ENCODE measurements around the gene ARID5B.

Gene ARID5B

DNA sequence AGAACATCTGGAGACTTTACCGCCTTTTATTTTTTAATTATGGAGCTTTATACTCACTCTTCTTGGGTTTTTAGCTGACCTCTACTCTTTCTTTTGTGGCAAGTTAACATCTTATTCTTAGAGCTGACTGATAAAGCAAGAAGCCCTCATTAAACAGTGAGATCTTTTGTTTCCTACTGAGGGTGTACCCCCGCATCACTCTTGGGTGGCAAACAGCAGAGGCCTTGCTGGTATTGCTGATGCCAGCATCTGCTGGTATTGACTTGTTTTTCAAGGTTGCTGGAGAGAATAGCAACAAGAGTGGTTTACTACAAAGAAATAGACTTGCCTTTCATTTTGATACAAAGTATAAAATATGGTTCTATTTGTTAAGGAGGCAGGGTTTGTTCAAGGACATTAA lies 154.7 kb downstream of the ARID5B start:
- no peak for DNase-seq

DNA sequence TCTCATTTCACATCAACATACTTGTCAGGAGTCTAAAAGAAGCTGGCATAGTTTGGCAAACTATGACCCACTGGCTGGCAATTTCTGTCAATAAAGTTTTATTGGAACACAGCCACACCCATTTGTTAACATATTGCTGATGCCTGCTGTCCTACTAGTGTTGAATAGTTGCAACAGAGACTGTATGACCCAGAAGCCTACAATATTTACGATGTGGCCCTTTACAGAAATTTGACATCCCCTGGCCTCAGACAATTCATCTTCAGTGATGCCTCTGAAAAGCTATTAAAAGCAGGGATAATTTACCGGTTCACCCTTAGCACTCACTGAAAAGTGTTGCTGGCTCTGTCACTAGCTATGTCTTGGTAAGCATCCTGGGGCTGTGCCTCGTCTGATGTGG lies 155.2 kb downstream of the ARID5B start:
- DNase-seq, result no peak

DNA sequence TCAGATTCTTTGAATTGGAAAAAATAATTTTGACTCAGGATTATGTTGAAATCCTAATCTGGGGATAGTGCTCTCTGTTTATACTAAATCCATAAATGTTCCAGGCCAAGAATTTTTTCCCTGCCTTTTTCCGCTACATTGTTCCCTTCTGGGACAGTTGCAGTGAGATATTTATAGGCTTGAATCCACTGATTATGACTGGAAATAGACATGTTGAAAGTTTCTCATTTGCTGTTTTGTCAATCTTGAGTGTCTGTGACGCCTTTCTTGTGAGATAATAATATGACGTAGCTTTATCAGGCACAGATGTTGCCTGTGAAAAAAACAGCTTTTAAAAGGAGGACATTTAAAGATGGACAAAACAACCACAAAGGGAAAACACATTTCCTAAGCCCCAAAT lies 155.9 kb downstream of the ARID5B start:
- no peak for DNase-seq

DNA sequence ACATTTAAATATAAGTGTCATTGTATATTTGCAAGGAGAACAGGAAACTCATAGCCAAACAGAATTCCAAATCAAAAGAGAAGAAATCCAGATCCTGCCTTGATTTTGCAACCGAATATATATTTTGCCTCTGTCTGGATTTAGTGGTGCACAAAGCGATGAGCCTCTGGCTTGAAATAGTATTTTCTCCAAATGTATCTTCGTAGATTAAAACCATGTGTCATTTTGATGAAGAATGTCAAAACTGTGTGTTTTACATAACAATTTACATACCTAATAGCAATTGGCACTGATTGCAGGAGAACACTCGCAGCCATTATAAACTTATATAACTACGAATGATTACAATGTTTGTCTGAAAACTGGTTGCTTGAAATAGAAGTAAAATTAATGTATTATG lies 156.4 kb downstream of the ARID5B start:
- no peak for DNase-seq

DNA sequence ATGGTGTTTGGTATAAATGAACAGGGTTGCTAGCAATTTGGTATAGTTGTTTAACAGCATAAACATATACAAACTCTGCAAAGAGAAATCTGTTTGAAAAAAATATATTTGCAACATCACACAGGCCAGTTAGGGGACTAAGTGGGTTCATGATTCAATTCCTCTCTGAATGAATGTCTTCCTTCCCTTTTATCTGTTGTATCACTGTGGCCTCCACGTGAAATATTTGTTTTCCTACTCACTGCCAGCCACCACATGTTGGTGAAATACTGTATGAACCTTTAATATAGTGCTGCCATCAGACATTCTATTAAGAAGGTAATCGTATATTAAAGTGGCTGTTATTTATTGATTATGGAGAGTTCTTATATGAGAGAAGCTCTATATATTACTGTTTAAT lies 157.0 kb downstream of the ARID5B start:
- no peak for DNase-seq

DNA sequence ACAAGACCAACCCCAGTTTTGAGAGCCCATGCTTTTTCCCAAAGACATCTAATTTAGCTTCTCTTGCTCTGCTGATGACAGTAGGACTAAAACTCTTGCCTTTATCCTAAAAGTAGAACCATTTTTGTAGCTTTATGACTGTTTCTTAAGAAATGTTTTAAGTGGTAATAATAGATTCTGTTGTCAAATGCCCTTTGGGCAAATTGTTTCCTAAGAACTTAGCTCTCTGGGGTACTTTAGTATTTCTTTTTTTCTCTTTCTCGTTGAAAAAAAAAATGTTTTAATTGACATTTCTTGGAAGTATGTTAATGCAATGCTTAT lies 157.4 kb downstream of the ARID5B start:
- no peak for DNase-seq

DNA sequence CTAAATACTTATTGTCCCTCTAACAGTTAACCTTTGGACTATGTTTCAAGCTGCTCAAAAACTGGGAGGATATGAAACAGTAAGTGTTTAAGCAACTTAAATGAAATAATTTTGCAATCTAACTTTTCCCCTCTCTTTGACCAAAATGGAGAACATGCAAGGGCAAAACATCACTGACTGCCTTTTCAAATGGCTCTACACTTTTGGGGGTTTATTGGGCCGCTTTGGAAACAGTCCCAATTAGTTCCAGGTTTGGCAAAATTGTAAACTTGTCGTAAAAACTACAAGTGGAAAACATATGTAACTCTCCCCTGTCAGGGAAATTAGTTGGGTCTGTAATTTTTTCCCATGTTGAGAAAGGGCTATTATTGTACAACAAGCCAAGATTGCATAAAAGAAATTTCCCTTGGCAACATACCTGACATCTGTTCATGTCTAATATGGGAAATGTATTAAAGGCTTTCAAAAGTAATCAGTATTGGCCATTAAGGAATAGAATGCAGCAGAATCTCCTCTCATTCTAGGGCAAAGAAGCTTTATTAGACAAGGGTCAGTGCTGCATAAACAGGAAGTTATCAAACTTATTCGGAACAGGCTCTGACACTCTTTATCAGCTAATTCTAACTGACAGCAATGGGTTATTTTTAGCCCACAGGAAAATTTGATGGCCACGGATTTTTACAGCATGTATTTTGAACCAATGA lies 157.9 kb downstream of the ARID5B start:
- DNase-seq, result no peak

DNA sequence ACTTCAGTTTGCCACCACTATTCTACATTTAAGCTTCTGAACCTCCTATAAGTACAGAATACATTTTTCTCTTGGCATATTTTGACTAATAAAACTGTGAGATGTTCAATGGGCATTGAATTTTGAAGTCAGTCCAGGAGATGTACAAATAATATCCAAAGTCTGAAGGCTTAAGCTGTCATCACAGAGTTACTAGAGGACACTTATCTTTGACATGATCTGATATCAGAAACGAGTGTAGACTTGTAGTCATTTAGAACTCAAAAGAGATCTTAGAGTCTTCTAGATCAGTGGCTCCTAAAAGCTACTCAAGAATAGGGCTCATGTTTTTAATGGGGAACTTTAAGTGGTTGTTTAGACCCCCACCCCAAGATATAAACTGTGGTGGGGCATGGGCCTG lies 160.5 kb downstream of the ARID5B start:
- DNase-seq, result no peak

DNA sequence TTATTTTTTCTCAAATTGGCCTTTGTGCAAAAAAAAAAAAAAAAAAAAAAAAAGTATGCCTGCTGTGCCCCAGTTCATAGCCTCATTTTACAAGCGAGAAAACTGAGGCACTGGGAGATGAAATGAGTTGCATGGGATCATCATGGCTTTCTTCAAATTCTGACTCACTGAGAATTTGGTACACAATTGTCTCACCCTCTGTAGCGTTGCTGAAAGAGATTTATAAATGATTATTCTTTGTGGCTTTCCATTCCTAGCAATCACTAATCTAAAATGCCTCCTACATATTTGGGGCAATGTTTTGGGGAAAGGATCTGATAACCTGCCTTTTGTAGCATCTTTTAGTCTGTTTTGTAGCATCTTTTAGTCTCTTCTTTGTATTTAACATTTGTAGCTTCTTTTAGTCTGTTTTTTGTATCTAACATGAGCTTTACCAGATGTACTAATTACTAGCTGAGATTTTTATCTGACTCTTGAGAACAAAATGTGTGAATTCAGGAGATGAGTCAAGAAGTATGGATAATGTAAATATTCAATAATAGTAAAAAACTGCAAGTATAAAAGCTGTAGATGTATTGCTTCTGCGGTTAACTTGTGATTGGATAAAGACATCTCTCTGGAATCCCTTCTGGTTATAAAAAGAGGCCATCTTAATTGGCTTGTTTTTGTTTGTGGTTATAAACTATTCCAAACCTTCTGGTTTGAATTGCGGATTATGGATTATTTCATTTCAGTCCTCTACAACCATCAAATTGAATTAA lies 161.4 kb downstream of the ARID5B start:
- no peak for DNase-seq

DNA sequence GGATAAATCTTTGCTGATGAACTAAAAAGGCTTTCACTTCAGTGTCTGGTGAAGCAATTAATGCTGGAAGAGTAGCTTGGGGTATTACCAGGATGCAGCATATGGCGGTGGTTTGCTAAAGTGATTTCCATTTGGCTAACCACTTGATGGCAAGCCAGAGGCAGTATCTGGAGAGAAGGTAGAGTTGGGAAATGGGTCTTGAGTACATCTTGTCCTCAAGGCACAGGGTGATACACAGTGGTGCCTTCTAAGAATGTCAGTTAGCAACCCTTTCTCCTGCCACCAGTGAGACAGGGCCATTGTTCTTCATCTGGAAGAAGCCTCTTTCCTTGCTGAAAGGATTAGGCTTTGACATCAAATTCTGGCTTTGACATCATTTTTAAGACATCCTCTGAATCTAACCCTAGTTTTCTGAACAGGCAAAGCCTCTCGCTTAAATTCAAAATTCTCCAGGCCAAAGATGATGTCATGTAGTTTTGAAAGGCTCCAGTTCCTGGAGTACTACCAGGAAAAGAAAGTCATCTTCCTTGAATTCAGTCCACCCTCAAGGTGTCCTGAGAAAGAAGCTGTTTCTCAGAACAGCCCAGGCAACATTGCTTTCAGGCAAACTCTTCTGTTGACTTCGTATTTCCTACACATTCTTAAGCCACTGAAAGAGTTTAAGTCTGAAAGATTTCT lies 162.4 kb downstream of the ARID5B start:
- DNase-seq, result no peak

DNA sequence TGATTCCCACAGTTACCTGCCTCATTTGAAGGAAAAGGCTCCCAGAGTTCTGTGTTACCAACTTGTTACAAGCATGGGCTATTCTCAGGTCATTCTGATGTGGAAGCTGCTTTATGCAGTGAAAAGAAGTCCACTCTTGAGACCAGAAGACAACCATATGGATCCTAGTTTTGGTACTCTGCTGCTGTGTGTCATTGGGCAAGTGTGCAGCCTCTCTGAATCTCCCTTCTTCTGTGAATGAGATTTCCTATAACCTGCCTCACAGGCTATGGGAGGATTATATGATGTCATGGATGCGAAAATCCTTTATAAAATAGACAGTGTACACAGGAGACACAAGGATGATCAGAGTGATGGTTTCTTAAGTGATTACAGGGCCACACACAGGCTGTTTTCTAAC lies 166.1 kb downstream of the ARID5B start:
- DNase-seq, result no peak

DNA sequence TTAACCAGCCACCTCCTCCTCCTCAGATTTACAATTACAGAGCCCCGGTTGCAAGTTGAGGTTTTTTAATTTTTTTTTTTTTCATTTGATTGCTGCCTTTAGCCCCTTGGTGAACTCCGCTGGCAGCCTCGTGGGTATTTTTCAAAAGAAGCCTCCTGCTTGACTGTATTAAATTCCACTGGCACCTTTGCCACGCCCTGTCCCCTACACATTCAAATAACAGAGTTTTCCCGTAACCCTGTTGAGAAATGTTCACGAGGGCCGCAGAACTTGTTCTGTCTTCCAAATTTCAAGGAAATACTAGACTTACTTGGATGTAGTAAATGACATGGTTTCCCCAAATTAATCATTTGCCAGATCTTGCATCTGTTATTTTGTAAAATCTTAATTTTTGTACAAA lies 167.0 kb downstream of the ARID5B start:
- DNase-seq, result no peak

DNA sequence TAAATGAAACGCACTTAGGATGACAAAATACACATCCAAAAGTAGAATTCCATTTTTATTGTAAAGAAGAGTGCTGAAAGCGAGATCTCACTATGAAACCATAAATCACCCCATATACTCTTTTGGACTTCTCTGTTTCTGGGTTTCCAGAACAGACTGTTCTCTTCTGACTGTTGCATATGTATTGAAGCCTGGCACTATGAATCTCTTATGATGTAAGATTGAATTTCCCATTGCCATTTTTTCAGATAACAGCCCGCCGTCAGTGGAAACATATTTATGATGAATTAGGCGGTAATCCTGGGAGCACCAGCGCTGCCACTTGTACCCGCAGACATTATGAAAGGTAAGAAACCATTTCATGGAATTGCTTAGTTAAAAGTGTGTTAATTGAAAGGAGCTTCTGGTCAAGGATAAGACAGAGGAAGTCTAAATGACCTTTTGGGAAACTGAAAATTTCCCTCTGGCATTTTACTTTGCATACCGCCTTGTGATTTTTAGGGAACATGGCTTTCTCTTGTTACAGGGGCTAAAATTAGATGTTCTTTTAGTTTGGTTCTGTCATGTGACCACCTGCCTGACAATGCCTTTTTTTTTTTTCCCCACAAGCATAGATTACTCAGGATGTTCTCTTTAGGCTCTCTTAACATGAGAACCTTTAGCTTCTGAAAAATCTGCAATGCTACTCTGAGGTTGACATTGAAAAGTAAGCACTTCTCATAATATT lies 168.1 kb downstream of the ARID5B start:
- DNase-seq, result no peak

DNA sequence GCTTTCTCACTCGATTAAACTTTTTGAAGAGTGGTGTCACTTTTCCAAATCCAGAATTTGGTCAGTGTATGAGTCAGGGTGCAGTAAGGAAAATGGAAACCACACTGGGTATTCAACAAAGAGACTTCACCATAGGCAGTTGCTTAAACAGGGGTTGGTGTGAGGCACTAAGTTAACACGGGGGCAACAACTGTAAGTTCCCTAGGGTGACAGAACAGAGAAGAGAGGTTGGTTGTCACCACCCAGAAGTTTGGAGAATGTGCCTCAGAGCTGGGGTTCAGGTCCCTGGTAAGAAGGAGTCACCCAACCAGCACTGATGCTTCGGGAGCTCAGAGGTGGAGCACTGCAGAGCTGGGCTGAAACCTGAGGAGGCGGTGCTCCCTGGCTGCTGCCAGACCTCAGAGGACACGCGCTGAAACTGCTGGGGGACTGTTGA lies 170.4 kb downstream of the ARID5B start:
- no peak for DNase-seq

DNA sequence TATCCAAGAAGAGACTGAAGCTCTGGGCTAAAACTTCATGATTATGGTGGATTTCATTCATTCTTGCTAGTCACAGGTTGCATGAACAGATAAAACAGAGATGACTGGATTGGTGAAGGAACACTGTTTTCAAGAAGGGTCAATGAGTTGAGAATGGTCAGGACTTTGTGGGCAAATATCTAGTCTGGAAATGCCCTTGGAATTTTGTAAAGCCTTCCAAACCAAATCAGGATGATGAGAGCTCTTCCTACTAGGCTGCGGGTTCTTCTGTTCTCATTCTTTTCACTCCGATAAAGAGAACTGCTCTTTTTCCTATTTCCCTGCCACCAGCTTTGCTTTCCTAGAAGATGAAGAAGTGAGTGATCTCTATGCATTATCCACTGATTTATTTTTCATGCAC lies 171.4 kb downstream of the ARID5B start:
- no peak for DNase-seq

DNA sequence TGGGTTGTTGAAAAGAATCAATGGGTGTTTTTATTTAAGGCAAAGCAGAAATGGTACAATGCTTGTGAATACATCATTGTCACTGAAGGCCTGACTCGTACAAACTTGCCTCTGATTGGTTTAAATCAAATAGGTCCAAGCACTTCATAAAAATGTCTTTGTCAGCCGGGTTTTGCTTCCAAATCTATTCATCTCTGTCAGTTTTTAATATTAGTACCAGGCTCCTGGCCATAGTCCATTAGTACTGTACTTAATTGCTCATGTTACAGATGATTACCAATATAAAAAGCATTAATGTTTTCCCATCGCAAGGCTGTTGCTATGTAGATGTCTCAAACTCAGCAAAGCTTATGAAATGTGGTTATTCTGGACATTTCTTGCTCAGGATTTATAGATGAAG lies 171.9 kb downstream of the ARID5B start:
- no peak for DNase-seq

DNA sequence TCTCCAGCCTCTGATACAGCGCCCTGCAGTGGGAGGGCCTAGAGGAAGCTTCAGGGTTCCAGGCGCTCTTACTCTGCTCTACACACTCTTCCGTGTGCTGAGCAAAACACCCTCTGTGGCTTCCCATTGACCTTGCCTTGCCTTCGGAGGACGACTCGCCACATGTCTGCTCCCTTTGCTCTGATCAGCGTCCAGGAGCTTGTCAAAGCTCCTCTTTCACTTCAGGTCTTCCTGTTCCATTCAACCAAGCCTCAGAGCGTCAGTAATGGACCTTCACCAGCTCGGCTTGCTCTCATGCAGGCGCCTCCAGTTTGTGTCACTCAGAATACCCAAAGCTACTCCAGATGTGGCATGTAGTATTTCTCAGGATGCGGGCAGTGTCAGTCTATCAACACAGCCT lies 173.9 kb downstream of the ARID5B start:
- DNase-seq, result no peak

DNA sequence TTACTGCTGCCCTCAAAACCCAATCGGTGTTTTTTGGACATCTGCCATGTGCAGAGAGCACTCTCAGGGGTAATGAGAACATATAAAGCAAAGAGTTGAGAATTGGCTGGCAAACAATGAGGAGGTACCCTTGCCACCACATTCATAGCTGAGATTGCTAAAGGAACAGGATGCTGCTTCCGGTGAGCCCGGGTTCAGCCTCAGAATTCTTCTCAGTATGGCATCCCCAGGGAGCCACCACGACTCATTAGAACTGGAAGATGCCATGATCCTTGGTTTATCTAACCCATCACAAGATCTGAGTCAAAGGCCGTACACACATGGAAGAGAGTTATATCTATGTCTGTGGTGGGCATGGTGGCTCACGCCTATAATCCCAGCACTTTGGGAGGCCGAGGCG lies 174.4 kb downstream of the ARID5B start:
- no peak for DNase-seq

DNA sequence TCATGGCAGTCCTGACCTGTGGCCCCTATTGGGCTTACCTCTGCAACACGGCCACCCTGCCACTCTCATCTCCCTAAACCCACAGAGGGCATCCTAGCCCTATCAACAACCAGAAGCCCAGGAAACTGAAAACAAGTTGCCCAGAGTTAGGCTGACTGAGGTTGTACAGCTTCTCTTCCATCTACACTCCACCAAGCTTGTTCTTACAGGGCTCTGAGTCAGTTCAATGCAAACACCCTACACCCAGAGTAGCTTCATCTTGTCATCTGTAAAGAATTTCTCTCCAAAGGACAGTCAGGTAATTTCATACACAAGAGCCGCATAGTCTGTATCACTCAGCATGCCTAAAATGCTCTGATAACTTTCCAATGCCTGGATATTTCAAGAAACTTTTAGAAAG lies 175.4 kb downstream of the ARID5B start:
- no peak for DNase-seq

DNA sequence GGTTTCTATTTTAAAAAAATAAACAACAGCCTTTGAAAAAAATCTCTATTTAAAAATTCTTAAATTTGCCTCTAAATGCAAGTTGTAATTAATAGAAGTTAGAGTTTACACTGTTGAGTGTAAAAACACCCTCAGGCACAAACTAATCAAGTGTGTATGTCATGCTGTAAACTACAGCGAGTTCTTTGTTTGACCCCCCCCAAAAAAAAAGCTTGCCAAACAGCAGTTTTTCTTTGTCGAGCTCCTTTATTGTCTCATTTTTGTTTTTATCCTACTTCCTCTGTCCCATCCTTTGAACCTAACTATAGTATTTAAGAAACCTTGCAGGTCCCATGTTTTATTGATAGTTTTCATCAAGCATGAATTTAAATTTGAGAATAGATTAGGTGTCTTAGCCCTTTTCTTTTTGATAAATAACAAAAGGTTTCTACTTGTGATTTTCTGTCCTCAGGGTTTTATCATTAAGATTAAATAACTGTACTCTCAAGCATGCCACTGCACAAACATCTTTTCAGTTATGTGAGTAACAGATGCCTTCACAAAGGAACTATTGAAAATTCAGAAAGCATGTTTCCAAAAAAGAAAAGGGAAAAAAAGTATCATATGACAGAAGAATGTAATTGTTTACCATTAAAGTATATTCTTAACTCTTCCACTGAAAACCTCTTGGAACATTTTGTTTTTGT lies 176.0 kb downstream of the ARID5B start:
- DNase-seq, result no peak

DNA sequence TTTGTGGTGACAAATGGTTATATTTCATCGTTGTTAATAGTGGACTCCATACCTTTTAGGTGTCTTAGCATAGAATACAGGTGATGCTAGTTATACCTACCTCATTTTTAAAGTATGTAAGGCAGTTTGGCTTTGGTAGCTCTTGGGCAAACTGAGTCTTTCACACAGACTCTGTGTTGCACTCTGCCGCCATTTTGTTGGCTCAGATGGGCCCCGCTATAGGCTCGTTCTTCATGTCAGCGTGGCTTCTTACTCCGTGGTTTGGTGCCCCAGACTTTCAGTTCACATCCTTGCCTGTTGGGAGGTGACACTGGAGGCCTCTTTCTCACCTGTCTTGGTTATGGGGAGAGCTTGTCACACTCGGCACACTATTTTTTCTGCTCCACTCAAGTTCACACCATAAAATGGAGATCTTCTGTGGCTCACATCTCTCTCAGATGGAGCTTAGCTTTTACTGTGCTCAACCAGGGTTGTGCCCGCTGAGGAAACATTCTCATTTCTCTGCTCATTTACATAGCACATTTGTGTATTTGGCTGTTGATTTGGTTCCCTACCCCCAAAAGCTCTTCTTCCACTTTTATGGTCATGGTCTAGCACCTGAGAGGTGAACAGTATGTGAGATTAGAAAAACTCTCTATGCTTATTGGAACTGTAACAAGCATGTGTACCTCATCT lies 178.5 kb downstream of the ARID5B start:
- no peak for DNase-seq

DNA sequence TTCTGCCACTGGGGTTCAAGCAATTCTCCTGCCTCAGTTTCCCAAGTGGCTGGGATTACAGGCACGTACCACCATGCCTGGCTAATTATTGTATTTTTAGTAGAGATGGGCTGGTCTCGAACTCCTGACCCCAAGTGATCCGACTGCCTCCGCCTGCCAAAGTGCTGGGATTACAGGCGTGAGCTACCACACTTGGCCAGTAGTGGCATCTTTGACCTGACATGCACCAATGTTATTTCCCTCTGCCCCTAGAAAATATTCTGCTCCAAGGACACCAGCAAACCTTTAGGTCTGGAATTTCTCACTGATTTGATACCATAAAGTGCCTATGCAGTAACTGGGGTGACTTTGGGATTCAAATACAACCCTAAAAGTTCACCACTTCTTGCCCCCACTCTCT lies 179.4 kb downstream of the ARID5B start:
- no peak for DNase-seq

Data from femur (tissue), 1 donor.